DMS53 treated with DMSO at 0.1 percent for 48 hours (cell line): ENCODE results near the gene ARPC5.

ENCODE experiments used
- DNase-seq: peaks from one replicate; lab custom pipeline; 2025; ENCODE audit not compliant: unreplicated experiment; lab: John Stamatoyannopoulos, UW

The ARPC5 gene

DNA sequence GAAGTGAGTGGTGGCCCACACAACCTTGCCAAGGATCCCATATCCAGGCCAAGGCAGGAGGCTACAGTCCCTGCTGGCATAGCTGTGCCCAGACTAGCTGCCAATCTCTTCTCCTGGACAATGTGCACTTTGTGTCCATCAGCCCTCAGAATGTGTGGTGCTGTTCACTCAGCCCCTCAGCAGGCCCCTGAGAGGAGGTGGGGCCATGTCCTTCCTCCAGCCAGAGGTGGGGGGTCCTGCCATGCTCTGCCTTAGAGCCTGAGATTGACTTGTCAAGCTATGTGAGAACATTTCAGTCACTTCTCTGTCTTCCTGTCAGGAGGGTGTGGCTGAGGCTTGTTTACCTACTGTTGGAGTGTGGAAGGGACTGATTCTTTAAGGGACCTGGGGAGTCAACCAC lies 46.8 kb downstream of the ARPC5 start:
- DNase-seq = no peak

DNA sequence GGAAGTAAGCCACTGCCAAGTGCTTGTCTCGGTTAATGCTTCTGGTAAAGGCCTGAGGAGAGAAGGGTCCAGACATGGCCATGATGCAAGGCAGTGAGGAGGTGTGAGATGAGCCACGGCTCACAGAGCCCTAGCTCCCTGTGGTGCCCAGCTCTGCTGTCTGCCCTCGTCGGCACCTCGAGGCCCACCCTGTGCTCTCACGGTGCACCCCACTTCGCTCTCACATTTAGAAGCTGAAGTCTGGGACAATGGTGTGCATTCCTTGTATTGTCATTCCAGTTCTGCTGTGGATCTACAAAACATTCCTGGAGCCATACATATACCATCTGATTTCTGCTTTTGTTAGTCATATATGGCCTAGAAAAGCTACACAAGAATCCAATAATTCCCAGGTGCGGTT lies 48.7 kb downstream of the ARPC5 start:
- no peak for DNase-seq

GRCh38 chr1:183586455-183586854 lies 49.1 kb downstream of the ARPC5 start:
- DNase-seq = no peak

DNA sequence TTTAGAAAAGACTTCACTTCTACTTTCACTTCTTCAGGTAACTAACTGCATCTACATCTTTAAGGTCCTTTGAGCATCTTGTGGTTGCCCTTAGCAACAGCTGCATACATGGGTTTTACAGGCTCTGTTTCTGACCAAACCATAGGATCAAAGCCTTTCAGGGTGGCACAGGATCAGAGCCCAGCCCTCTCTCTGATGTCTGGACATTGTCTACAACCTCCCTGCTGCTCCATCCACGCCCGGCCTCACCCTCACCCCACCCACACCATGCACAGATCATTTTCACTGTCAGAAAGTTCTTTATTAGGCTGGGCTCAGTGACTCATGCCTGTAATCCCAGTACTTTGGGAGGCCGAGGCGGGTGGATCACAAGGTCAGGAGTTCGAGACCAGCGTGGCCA lies 50.5 kb downstream of the ARPC5 start:
- no peak for DNase-seq

GRCh38 chr1:183584147-183584546 lies 51.4 kb downstream of the ARPC5 start:
- no peak for DNase-seq

DNA sequence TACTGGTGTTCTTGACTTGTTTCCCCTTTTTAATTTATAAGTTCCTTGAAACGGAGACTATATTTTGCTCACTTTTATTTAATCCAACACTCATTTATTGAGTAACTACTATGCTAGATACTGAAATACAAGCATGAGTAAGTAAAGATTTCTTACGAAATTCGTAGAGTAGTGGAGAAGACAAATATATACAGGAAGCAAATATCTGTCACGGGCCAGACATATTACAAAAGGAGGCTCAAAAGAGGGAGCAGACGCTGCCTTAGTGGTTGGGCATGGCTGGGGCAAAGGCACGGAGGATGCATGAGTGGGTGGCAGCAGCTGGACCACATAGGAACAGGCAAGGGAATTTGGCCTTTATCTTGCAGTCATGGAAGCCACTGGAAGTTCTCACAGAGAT lies 52.1 kb downstream of the ARPC5 start:
- no peak for DNase-seq

GRCh38 chr1:183582021-183582713 lies 53.4 kb downstream of the ARPC5 start:
- no peak for DNase-seq

GRCh38 chr1:183580281-183580682 lies 55.3 kb downstream of the ARPC5 start:
- peak; percentile 80 for DNase-seq

DNA sequence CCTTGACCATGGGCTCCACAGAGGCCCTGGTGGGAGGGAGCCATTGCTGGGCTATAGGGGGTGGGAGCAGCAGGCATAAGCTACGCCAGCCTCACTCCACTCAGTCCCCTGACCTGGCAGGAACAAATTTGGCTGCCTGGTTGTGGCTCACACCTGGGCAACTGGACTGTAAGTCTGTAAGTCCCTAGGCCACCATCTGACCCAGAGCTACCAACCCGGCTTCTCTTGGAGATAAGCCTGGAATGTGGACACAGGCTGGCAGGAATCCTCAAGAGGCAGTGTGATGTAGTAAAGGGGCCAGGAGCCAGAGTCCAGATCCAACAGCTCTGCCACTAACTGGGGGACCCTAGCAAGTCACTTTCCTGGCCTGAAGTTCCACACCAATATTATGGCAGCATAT lies 56.7 kb downstream of the ARPC5 start:
- no peak for DNase-seq

DNA sequence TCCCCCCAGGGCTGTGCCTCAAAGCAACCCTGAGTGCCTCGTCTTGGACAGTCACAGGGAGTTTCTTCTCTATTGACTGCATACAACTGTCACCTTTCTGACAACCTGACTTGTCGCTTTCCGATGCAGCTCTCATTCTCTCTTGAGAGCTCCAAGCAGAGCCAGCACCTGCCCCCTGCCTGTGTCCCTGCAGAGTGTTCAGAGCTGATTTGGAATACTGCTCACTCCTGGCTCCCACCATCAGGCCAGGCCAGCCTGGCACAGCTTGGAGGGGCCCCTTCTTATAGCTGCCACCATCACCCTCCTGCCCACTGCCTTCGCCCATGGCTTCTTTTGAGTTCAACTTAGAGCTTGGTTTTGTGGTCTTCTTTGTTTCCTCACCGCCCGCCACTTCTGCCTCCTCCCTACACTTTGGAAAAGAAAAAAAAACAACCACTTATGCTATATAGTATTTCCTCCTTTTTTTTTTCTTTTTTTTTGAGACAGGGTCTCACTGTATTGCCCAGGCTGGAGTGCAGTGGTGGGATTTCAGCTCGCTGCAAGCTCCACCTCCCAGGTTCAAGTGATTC lies 57.6 kb downstream of the ARPC5 start:
- DNase-seq = no peak

DNA sequence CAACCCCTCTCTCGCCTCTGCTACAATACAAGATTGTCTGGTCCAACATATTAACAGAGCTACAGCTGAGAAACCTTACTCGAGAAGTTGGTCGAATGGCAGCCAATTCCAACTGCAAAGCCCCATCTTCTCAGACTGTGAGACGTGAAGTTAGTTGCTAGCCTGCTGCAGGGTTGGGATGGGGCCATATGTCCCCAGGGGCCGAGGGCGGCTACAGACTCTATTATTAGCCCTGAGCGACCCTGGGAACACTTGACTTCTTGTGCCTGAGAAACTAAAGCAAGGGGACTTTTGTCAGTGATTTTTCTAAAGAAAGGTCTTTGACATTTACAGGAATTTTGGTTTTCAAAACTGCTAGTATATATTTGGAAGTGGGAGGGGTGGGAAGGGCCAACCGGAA lies 59.0 kb downstream of the ARPC5 start:
- DNase-seq = no peak

DNA sequence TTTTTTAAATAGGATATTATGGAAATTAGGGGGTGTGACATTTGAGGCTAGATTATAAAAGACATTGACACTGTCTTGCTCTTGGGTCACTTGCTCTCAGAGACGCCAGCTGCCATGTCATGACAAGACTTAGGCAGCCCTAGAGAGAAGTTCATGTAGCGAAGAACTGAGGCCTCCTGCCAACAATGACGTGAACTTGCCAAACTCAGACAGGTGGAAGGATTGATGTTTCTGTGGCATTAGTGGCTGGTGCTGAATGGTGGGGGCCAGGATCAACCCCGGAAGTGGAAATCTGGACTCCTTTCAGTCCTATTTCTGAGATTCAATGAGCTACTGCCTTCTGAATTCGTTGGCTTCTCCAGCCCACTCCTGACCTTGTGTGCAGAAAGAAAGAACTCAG lies 60.0 kb downstream of the ARPC5 start:
- no peak for DNase-seq

DNA sequence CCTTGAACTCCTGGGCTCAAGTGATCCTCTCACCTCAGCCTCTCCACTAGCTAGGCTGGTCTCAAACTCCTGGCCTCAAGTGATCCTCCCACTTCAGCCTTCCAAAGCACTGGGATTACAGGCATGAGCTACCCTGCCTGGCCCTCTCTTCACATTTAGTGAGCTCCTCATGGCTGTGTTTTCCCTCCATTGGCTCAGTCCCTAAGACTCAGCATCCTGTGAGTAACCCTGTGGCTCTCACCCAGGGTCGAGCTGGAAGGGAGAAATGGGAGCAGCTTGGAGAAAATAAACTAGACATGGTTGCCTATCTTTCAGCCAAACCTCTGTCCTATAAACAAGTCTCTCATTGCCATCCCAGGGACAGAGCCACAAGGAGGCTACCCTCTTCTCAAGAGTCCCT lies 62.9 kb downstream of the ARPC5 start:
- DNase-seq = no peak

- no peak for DNase-seq
Observed at GRCh38 chr1:183571678-183572268, 63.8 kb downstream of the ARPC5 start.
